SH-SY5Y (cell line): ENCODE measurements around the gene TRPM5.

Experiments used
- GATA2 ChIP-seq: IDR thresholded peaks from 2 replicates; pipeline ENCODE4 v1.6.1; 2011; ENCODE audit warnings: mild to moderate bottlenecking, low read depth, low read length
- GATA3 ChIP-seq: IDR thresholded peaks from 2 replicates; pipeline ENCODE4 v1.6.1; 2011; ENCODE audit warnings: low read depth, mild to moderate bottlenecking, low read length, moderate library complexity

DNA sequence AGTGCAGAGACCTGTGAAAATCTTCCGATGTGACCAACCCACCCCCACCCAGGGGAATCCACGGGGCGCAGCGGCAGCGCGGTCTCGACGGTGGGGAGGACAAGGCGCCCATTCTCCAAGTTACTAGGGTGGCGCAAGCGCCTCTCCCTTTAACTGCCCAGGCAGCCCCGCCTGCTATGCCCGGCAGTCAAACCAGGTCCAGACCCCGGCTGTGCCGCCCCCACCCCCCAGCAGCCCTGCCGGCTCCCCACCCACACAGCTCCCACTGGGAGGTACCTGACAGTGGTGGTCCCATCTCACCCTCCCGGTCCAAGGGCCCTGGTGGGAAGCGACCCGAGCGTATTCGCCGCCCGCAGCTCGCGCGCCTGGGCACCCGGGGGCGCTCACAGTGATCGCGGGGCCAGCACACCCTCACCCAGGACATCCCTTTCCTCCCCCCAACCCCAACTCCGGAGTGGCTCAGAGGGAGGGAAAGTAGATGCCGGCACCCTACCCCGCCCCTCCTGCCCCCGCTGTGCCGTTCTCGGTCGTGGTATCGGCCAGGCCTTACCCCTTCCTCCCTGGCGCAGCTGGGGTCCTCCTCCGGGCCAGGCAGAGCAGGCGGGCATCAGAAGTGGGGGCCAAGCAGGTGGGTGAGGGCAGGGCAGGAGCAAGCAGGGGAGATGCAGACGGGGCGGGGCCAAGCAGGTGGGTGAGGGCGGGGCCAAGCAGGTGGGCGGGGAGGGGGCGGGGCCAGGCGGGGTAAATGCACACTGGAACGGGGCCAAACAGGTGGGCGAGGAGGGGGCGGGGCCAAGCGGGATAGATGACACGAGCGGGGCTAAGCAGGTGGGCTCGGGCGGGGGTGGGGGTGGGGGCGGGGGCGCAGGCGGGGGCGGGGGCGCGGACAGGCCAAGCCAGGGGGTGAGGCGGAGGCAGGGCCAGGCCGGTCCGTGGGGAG lies at the start of gene TRPM5:
- TF ChIP-seq GATA3 (no peak), GATA2 (no peak)
